Measurements from ENCODE around the gene STAMBPL1.

STAMBPL1 gene

GRCh38 chr10:88895250-88895649 lies 15.2 kb downstream of the STAMBPL1 start:
- no peak for DNase-seq

- DNase-seq: no peak
These were observed 16.4 kb downstream of the STAMBPL1 start for GRCh38 chr10:88896372-88896993.

GRCh38 chr10:88896994-88897853 lies 17.2 kb downstream of the STAMBPL1 start:
- no peak for DNase-seq

- DNase-seq: no peak
These were observed 18.7 kb downstream of the STAMBPL1 start for GRCh38 chr10:88898727-88899126.

GRCh38 chr10:88899886-88900285 lies 19.8 kb downstream of the STAMBPL1 start:
- no peak for DNase-seq

GRCh38 chr10:88901206-88901983 lies 21.4 kb downstream of the STAMBPL1 start:
- no peak for DNase-seq

GRCh38 chr10:88901984-88902789 lies 22.1 kb downstream of the STAMBPL1 start:
- DNase-seq: no peak

- no peak for DNase-seq
These were observed 23.7 kb downstream of the STAMBPL1 start for GRCh38 chr10:88903715-88904114.

GRCh38 chr10:88906921-88907320 lies 26.9 kb downstream of the STAMBPL1 start:
- no peak for DNase-seq

- DNase-seq: no peak
These were observed 28.1 kb downstream of the STAMBPL1 start for GRCh38 chr10:88908194-88908593.

GRCh38 chr10:88911116-88911515 lies 31.1 kb downstream of the STAMBPL1 start:
- DNase-seq: no peak

- DNase-seq: no peak
These were observed 31.8 kb downstream of the STAMBPL1 start for GRCh38 chr10:88911851-88912250.

GRCh38 chr10:88913127-88913526 lies 33.1 kb downstream of the STAMBPL1 start:
- no peak for DNase-seq

GRCh38 chr10:88913788-88914187 lies 33.7 kb downstream of the STAMBPL1 start:
- DNase-seq: no peak

- DNase-seq: no peak
These were observed 35.7 kb downstream of the STAMBPL1 start for GRCh38 chr10:88915781-88916180.

- no peak for DNase-seq
These were observed 36.2 kb downstream of the STAMBPL1 start for GRCh38 chr10:88916231-88916630.

- no peak for DNase-seq
These were observed 36.9 kb downstream of the STAMBPL1 start for GRCh38 chr10:88916986-88917385.

GRCh38 chr10:88918191-88918905 lies 38.3 kb downstream of the STAMBPL1 start:
- no peak for DNase-seq

- no peak for DNase-seq
These were observed 39.0 kb downstream of the STAMBPL1 start for GRCh38 chr10:88919041-88919440.

GRCh38 chr10:88920198-88920597 lies 40.2 kb downstream of the STAMBPL1 start:
- DNase-seq: no peak

- DNase-seq: no peak
These were observed 41.0 kb downstream of the STAMBPL1 start for GRCh38 chr10:88920986-88921593.

GRCh38 chr10:88922041-88922440 lies 42.0 kb downstream of the STAMBPL1 start:
- DNase-seq: no peak
